Measurements from ENCODE around the gene D2HGDH. TPM values are rescaled to one million over a fixed set of nuclear protein-coding genes. Genes with fewer than 3 reads are reported as not detected.

The D2HGDH gene
- total and polyA plus RNA-seq, 2 of the 8 experiments (the other 6 are each of a cell fraction or from before 2014, with no cell fraction given): 3.4 to 8.1 TPM

DNA sequence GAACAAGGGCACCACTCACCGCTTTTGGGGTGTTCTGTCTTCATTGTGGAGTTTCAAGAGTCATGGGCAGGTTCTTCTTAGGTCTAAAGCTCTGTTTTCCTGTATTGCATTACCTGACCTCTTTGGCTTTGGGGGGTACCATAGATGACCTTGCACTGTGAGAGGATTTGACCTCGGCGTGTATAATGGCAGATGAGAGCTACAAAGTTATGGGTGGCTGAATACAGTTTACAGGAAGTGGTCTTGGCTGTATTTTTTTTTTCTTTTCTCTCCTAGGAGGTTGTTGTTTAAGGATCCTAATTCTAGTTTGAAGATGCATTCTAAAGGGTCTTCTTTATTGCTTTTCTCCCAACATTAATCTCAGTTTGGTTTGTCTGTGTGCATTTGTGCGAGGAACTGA, 53.7 kb downstream of the D2HGDH start:
- H3K4me1 ChIP-seq (replicated peaks in 1 of 4; ENCODE audit: control insufficient read depth in 3 of 4, insufficient read depth in 4 of 4, low read length in 3 of 4): no peaks in the 10 kb centered on the region
- FAIRE-seq (no peak), DNase-seq (ENCODE audit: low read depth in 1 of 2, low spot score in 2 of 2) (no peak)
- no peaks in the 10 kb centered on the region for H3K79me2 ChIP-seq (ENCODE audit: control insufficient read depth in 1 of 2, insufficient read depth in 2 of 2, low read length in 2 of 2)
- no peak overlapping the region for H3K18ac ChIP-seq (ENCODE audit: extremely low read depth, low read length)
- H3K79me1 ChIP-seq (ENCODE audit: low read depth, low read length): no peaks in the 10 kb centered on the region
- H3K27ac ChIP-seq (ENCODE audit: low read depth, low read length): no peak overlapping the region
- H2BK20ac ChIP-seq (ENCODE audit: low read length): no peak overlapping the region
- H3K36me3 ChIP-seq (ENCODE audit: control insufficient read depth in 2 of 4, insufficient read depth in 4 of 4, low read length in 3 of 4): no peaks in the 10 kb centered on the region
- peaks cover 31 to 33% of the 10 kb centered on the region in 2 experiments for H3K9me3 ChIP-seq (ENCODE audit: insufficient read depth in 2 of 2, low read depth in 1 of 2, low read length in 1 of 2)
- H3K4ac ChIP-seq (replicated peaks; ENCODE audit: insufficient read length, low read depth, low read length): no peak overlapping the region
- H3K9ac ChIP-seq (replicated peaks in 1 of 4; ENCODE audit: extremely low read depth in 1 of 4, low read depth in 3 of 4, low read length in 3 of 4): no peak overlapping the region
- no peak overlapping the region for H2BK120ac ChIP-seq (replicated peaks; ENCODE audit: low read depth, low read length)
- H2BK12ac ChIP-seq (ENCODE audit: low read depth, low read length): no peak overlapping the region
- H3K14ac ChIP-seq (ENCODE audit: insufficient read length): no peak overlapping the region
- H3K23me2 ChIP-seq (ENCODE audit: low read depth, low read length): no peaks in the 10 kb centered on the region
- ChIA-PET CTCF (ENCODE audit: partially characterized antibody) (interaction anchor here (0.6 kb wide), 1 partner anchor 9 kb away, joined by 3 read pairs; no protein-coding TSS in a partner anchor), POLR2A (ENCODE audit: partially characterized antibody) (no interaction called here)
- H4K20me1 ChIP-seq (replicated peaks in 1 of 2; ENCODE audit: control insufficient read depth in 1 of 2, insufficient read depth in 2 of 2, low read length in 2 of 2): no peaks in the 10 kb centered on the region
- no peak overlapping the region for H3K4me3 ChIP-seq (ENCODE audit: extremely low read depth in 1 of 4, insufficient read depth in 2 of 4, low read depth in 3 of 4, low read length in 4 of 4)
- no peak overlapping the region for H3K4me2 ChIP-seq (ENCODE audit: insufficient read depth in 1 of 2, low read depth in 2 of 2, low read length in 2 of 2)
- H2BK15ac ChIP-seq (ENCODE audit: low read length): no peak overlapping the region
- 92% methylated on average over 4 of the region's 4 CpGs; no CpG with 5 or more reads in 1 of the 2 experiments for WGBS, 2 experiments (ENCODE audit: extremely low coverage in 1 of 2, insufficient coverage in 1 of 2, insufficient read length in 1 of 2, insufficient replicate concordance in 2 of 2, low coverage in 1 of 2, low lambda C conversion rate in 2 of 2, missing lambda C conversion rate in 1 of 2)
- no peak overlapping the region for H2BK5ac ChIP-seq (ENCODE audit: low read depth, low read length)
- no peak overlapping the region for H4K8ac ChIP-seq (ENCODE audit: extremely low read depth, insufficient read depth, low read length)
- H3K27me3 ChIP-seq (replicated peaks in 1 of 4; ENCODE audit: control insufficient read depth in 3 of 4, extremely low read depth in 1 of 4, insufficient read depth in 3 of 4, low read length in 3 of 4): no peaks in the 10 kb centered on the region
- no peak overlapping the region for H3K23ac ChIP-seq (ENCODE audit: insufficient read length)
- no peak overlapping the region for H2AK5ac ChIP-seq (ENCODE audit: low read depth, low read length)
- no peak overlapping the region for H2AFZ ChIP-seq (ENCODE audit: low read length)
- H4K5ac ChIP-seq (ENCODE audit: insufficient read length, low read depth, low read length): no peak overlapping the region
- H4K91ac ChIP-seq (replicated peaks; ENCODE audit: insufficient read length, low read length): no peak overlapping the region
- H3K56ac ChIP-seq (replicated peaks; ENCODE audit: insufficient read length, low read depth, low read length): no peak overlapping the region
- TF ChIP-seq CEBPB (IDR thresholded peaks at IDR 0.05; ENCODE audit: low read depth, low read length) (no peak), SP1 (IDR thresholded peaks at IDR 0.05; ENCODE audit: low read depth, low read length) (no peak), POLR2AphosphoS5 (IDR thresholded peaks at IDR 0.05; ENCODE audit: low read depth, low read length) (no peak), SP2 (IDR thresholded peaks at IDR 0.05; ENCODE audit: low read length) (no peak), KDM4A (IDR thresholded peaks at IDR 0.05; ENCODE audit: low read depth, low read length, severe bottlenecking) (no peak), RXRA (IDR thresholded peaks at IDR 0.05; ENCODE audit: insufficient read depth, low read depth, low read length) (no peak), CHD2 (IDR thresholded peaks at IDR 0.05; ENCODE audit: low read length) (no peak), RNF2 (IDR thresholded peaks at IDR 0.05; ENCODE audit: borderline replicate concordance, low read depth, low read length, missing control alignments, poor library complexity, severe bottlenecking) (no peak)
